Caki2 (cell line): ENCODE results near the gene KCNN3. TPM values are rescaled to one million over a fixed set of nuclear protein-coding genes. Genes with fewer than 3 reads are reported as not detected.

ENCODE experiments used
- DNase-seq: peaks from one replicate; pipeline ENCODE4 v3.0.0-alpha.2; 2015; ENCODE audit warnings: low read depth
- in situ Hi-C: cut with HindIII; loops from 2 replicates; pipeline ENCODE4 v1.10.0; 2016; ENCODE audit warnings: low sequenced_read_pairs, low pct_unique_long_range_greater_than_20kb, mixed read lengths
- total RNA-seq: library from RNA; depleted of rRNA; stranded (reverse); fragments of >200 nt; shearing (Covaris generic); gene quantifications from 2 replicates; pipeline ENCODE4 v1.2.3, GENCODE V29; 2014; ENCODE audit warnings: low replicate concordance

KCNN3 gene
- total RNA-seq, 1 experiment from 2014 or later: not detected

GRCh38 chr1:154848983-154849382, 21.1 kb downstream of the KCNN3 start:
- DNase-seq: no peak
- in situ Hi-C loops: no loop called here

- no peak for DNase-seq
- in situ Hi-C loops: no loop called here
Measured at GRCh38 chr1:154847891-154848290, 22.2 kb downstream of the KCNN3 start.

GRCh38 chr1:154846565-154847442, 23.3 kb downstream of the KCNN3 start:
- no peak for DNase-seq
- in situ Hi-C loops: no loop called here

- no peak for DNase-seq
- in situ Hi-C loops: no loop called here
Measured at GRCh38 chr1:154845879-154846278, 24.2 kb downstream of the KCNN3 start.

- in situ Hi-C loops: no loop called here
- DNase-seq: no peak
Measured at GRCh38 chr1:154845174-154845573, 24.9 kb downstream of the KCNN3 start.

- in situ Hi-C loops: no loop called here
- no peak for DNase-seq
Measured at GRCh38 chr1:154844297-154844681, 25.8 kb downstream of the KCNN3 start.

GRCh38 chr1:154843636-154844296, 26.3 kb downstream of the KCNN3 start:
- no peak for DNase-seq
- in situ Hi-C loops: no loop called here

GRCh38 chr1:154842635-154843034, 27.4 kb downstream of the KCNN3 start:
- in situ Hi-C loops: no loop called here

GRCh38 chr1:154841384-154841783, 28.7 kb downstream of the KCNN3 start:
- no peak for DNase-seq
- in situ Hi-C loops: no loop called here

More at GRCh38 chr1:154842635-154843034, 27.4 kb downstream of the KCNN3 start:
- DNase-seq: no peak

GRCh38 chr1:154840269-154841176, 29.6 kb downstream of the KCNN3 start:
- in situ Hi-C loops: no loop called here

GRCh38 chr1:154839691-154840090, 30.4 kb downstream of the KCNN3 start:
- in situ Hi-C loops: no loop called here

More at GRCh38 chr1:154840269-154841176, 29.6 kb downstream of the KCNN3 start:
- DNase-seq: no peak

GRCh38 chr1:154838988-154839387, 31.1 kb downstream of the KCNN3 start:
- in situ Hi-C loops: no loop called here
- DNase-seq: no peak

More at GRCh38 chr1:154839691-154840090, 30.4 kb downstream of the KCNN3 start:
- DNase-seq: no peak

GRCh38 chr1:154838461-154838860, 31.6 kb downstream of the KCNN3 start:
- DNase-seq: no peak
- in situ Hi-C loops: no loop called here

- DNase-seq: no peak
- in situ Hi-C loops: no loop called here
Measured at GRCh38 chr1:154837672-154838171, 32.4 kb downstream of the KCNN3 start.

GRCh38 chr1:154837034-154837671, 32.9 kb downstream of the KCNN3 start:
- in situ Hi-C loops: no loop called here
- DNase-seq: no peak

GRCh38 chr1:154835531-154836324, 34.4 kb downstream of the KCNN3 start:
- DNase-seq: no peak
- in situ Hi-C loops: no loop called here

GRCh38 chr1:154833841-154834240, 36.2 kb downstream of the KCNN3 start:
- in situ Hi-C loops: no loop called here
- DNase-seq: no peak
